Activated naive CD8-positive, alpha-beta T cell (primary cell): ENCODE measurements around the gene LDB2.

Experiments used
- H3K27ac Mint-ChIP-seq: one replicate; pipeline ENCODE4 v1.8.0; 2021; ENCODE audit warnings: mixed read lengths
- H3K27me3 Mint-ChIP-seq: one replicate; pipeline ENCODE4 v1.8.0; 2021; ENCODE audit warnings: mixed read lengths
- H3K36me3 Mint-ChIP-seq: one replicate; pipeline ENCODE4 v1.8.0; 2021; ENCODE audit warnings: mixed read lengths
- H3K4me1 Mint-ChIP-seq: one replicate; pipeline ENCODE4 v1.8.0; 2021; ENCODE audit warnings: low read depth, mixed read lengths
- H3K4me3 Mint-ChIP-seq: one replicate; pipeline ENCODE4 v1.8.0; 2021; ENCODE audit warnings: mild to moderate bottlenecking, mixed read lengths
- H3K9me3 Mint-ChIP-seq: one replicate; pipeline ENCODE4 v1.8.0; 2021; ENCODE audit warnings: low read depth, mixed read lengths

The LDB2 gene

DNA sequence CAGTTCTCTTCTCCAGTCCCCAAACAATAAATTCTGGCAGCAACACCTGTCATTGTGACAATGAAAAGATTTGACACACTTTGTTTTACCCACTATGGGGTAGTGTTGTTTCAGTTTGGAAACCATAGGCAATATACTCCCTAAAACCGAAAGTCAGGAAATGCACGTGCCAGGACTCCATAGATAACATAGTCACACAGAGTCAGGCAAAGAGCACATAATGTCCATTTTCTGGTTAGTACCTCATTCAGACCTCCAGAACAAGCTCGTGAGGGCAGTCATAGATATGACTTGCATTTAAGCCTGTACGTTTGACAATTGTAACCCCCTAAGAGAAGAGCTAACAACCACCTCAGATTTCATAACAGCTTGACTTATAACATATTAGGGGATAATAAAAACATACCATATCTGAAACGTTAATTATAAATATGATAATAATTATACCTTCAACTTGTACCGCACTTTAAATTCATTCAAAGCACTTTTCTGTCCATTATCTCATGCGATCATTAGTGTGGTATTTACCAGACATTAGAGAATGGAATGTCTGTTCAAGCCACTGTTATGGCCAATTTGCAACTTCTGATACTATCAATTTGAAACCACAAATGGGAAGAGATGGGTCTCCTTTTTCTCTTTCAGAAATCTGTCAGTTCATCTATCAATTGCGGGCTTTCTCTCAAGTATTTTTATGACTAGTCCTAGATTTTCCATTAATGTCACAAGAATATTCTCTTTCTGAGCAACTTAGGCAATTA is 147.4 kb downstream of the LDB2 start:
- Mint-ChIP-seq H3K27me3 (no peaks in the 10 kb centered on the region), H3K4me1 (no peaks in the 10 kb centered on the region), H3K4me3 (no peak overlapping the region), H3K27ac (no peak overlapping the region), H3K36me3 (no peaks in the 10 kb centered on the region), H3K9me3 (no peaks in the 10 kb centered on the region)

DNA sequence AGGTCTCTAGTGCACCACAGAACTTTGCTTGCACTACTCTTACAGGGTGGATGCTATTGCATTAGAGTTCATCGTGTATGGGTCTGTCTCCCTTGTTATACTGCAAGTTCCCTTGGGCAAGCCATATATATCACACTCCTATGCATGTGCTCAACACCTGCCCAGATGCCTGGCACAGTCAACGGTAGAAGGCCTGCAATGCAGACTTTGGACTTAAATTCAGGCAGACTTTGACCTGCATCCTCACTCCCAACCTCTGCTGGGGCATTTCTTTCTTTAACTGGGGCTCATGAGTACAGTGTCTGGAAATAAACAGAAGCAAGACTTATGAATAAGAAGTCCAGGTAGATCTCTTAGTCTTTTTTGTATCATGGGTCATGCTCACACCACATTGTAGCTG is 148.2 kb downstream of the LDB2 start:
- H3K9me3 Mint-ChIP-seq, result no peaks in the 10 kb centered on the region

DNA sequence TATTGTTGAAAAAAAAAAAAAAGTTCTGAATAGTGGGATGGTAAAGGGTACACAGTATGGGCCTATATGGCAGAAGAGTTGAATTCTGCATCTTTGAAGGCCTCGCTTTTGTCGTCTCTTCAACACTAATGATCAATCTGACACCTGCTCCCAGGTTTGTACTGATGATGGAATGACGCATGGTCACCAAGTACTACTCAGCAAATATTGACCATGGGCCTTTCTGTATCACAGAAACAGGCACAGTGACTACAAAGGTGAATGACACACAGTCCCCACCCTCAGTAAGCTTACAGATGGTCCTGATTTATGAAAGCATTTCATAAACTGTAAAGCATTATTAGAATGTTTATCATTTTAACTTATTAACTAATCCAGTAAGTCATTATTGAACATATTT is 152.6 kb downstream of the LDB2 start:
- H3K4me3 Mint-ChIP-seq, result no peak overlapping the region
- H3K4me1 Mint-ChIP-seq, result no peaks in the 10 kb centered on the region

More for the DNA sequence above, 148.2 kb downstream of the LDB2 start:
- no peaks in the 10 kb centered on the region for H3K27me3 Mint-ChIP-seq
- no peak overlapping the region for H3K4me3 Mint-ChIP-seq
- H3K36me3 Mint-ChIP-seq, result no peaks in the 10 kb centered on the region
- H3K27ac Mint-ChIP-seq, result no peak overlapping the region
- H3K4me1 Mint-ChIP-seq, result no peaks in the 10 kb centered on the region

DNA sequence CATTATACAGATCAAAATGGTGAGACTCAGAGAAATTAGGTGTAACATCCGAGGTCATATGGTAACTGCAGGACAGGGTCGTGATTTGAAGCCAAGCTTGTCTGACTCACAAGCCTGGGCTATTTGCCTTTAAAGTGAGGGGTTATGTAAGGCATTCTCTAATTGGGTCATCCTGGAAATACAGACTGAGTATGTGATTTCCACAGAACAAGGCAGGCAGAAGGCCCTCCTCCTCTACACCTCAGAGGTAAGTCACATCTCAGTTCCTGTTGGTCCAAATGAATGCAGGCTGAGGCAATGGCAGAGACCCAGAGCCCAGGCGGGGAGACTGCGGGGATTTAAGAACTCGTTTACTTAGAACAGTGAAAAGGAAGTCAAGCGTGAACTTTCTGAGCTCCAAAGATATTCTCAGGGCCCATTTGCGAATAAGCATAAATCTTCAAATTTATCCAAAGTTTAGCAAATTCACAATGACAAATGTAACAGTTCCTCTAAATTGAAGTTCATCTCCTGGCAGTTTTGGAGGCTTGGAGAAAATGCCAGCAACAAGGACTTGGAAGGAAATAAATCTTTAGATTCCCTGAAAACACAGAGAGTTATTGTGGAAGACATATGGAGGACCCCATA is 153.3 kb downstream of the LDB2 start:
- Mint-ChIP-seq H3K9me3 (no peaks in the 10 kb centered on the region), H3K27me3 (no peaks in the 10 kb centered on the region), H3K27ac (no peak overlapping the region), H3K4me1 (no peaks in the 10 kb centered on the region), H3K36me3 (no peaks in the 10 kb centered on the region), H3K4me3 (no peak overlapping the region)

More for the DNA sequence above, 152.6 kb downstream of the LDB2 start:
- Mint-ChIP-seq H3K27me3 (no peaks in the 10 kb centered on the region), H3K27ac (no peak overlapping the region), H3K36me3 (no peaks in the 10 kb centered on the region), H3K9me3 (no peaks in the 10 kb centered on the region)

DNA sequence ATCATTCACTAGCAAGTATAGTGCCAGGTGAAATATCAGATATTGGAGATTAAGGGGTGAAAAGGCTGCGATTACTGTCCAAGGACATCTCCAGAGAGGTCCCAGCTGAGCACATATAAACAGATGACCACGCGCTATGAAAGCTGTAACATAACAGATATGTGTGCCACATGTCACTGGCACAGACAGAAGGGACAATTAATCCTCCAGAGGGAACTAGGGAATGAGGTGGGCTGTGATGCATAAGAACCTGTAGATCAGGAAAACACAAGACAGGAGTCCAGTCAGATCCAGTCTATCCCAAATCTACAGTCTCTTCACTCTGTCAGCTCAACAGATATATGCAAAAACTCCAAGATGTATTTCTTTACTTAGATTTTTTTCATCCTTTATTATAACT is 157.2 kb downstream of the LDB2 start:
- Mint-ChIP-seq H3K4me3 (no peak overlapping the region), H3K9me3 (peaks cover 3% of the 10 kb centered on the region), H3K27me3 (no peaks in the 10 kb centered on the region), H3K27ac (no peak overlapping the region), H3K4me1 (no peaks in the 10 kb centered on the region), H3K36me3 (no peaks in the 10 kb centered on the region)

DNA sequence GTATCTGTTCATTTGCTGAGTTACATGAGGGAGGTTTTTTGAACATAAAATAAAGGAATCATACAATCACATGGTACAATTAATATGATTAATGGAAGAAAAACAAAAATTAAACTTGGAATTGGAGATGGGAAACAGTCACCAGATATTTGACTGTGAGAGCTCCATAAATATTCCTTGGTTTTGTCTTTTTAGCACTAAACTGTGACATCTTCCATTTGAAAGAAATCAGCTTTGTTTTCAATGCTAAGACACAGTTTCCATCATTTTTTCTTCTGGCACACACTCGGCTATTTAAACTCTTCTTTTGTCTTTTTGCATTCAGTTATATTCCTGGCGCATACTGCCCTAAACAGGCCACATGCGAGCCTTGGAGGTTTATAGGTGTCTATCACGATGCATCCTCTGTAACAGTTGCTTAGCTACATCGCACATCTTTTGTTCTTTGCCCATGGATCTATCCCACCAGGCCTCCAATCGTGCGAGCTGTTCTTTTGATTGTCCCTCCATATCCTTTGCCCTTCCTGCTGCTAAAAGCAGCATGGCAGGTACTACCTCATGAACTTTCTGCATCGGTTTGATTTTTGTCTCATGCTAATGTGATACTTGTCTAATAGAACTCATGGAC is 158.3 kb downstream of the LDB2 start:
- Mint-ChIP-seq H3K9me3 (peaks cover 3% of the 10 kb centered on the region), H3K27me3 (no peaks in the 10 kb centered on the region)

DNA sequence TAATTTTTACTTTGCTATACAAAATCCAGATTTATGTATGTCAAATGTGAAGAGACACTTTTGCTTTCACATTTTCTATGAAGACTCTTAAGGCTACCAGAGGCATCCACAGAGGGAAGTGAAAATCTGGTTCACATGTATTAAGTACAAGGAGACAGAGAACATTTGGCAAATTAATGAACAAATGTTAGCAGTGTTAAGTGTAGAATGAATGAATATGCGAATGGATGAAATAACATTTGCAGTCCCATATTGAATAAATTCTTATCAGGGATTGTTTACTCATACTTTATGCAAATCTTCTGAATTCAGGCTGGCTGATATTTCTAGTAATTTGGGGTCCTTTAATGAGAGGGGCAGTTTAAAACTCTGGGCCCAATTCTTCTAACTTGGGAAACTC is 159.9 kb downstream of the LDB2 start:
- Mint-ChIP-seq H3K9me3 (peaks cover 3% of the 10 kb centered on the region), H3K4me1 (no peaks in the 10 kb centered on the region), H3K27me3 (no peaks in the 10 kb centered on the region), H3K4me3 (no peak overlapping the region), H3K27ac (no peak overlapping the region), H3K36me3 (no peaks in the 10 kb centered on the region)

More for the DNA sequence above, 158.3 kb downstream of the LDB2 start:
- H3K4me3 Mint-ChIP-seq, result no peak overlapping the region
- no peaks in the 10 kb centered on the region for H3K36me3 Mint-ChIP-seq
- H3K4me1 Mint-ChIP-seq, result no peaks in the 10 kb centered on the region
- no peak overlapping the region for H3K27ac Mint-ChIP-seq

DNA sequence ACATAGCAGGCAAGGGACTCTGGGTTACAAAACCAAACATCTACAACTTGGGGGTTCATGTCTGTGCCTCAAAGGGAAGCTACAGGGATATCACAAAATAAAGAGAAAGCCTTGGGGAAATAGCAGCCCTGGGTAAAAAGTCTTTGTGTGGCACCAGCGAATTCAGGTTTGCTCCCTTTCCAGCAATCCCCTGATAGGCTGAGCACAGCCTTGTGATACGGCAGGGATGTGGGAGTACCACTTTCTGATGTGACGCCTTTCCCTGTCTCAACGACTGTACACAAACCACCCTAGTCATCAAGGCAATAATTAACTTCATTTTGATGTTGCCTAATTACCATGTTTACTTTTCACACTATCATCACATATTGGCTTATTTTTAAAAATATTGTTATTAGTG is 164.9 kb downstream of the LDB2 start:
- H3K36me3 Mint-ChIP-seq, result no peaks in the 10 kb centered on the region
- H3K4me3 Mint-ChIP-seq, result no peak overlapping the region
- peaks cover 4% of the 10 kb centered on the region for H3K27me3 Mint-ChIP-seq
- peaks cover 7% of the 10 kb centered on the region for H3K9me3 Mint-ChIP-seq
- H3K27ac Mint-ChIP-seq, result no peak overlapping the region
- H3K4me1 Mint-ChIP-seq, result no peaks in the 10 kb centered on the region

DNA sequence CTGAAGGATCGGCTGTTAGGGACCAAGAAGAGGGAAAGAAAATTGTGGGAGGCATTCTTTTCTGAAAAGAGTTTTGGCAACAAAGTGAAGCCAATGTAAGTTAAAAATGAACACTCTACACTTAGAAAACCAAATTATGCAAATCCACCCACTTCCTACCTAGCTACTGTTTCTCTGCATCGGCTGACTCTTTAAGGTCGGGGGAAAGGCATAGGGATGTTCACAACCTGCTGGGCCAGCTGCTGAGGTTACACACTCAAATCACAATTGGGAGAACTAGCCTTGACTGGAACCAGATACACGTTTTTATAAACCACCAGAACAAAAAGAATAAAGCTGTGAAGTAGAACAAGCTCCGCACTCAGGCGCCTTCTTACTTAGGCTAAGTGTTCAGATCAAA is 165.7 kb downstream of the LDB2 start:
- Mint-ChIP-seq H3K36me3 (no peaks in the 10 kb centered on the region), H3K4me1 (no peaks in the 10 kb centered on the region), H3K27me3 (peaks cover 4% of the 10 kb centered on the region), H3K4me3 (no peak overlapping the region), H3K9me3 (peaks cover 5% of the 10 kb centered on the region), H3K27ac (no peak overlapping the region)

DNA sequence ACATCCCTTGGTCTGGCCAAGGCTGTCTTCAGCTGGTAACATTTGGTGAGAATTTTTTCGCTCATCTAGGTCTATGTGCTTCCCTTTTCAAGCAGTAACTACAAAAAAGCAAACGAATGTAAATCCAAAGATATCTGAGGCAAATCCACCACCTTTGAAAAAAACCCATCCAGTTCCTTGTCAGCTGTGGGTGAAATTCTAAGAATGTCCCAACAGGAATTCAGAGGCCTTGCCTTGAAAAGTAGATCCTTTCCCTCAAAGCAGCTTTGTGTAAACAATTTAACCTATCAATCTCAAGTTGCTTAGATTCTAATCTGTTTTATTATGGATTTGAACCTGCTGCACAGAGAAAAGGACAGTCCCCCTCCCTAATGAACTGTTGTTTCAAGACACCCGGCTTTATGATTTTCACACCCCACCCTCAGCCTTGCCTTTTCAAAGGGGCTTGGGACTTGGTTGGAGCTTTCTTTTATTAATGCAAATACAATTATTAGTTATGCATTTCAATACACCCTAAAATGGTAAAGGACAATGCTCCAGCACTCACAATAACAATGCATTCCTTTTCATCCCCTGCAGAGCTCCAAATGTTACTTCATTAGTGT is 166.6 kb downstream of the LDB2 start:
- Mint-ChIP-seq H3K36me3 (no peaks in the 10 kb centered on the region), H3K27ac (no peak overlapping the region), H3K4me3 (no peak overlapping the region), H3K9me3 (peaks cover 5% of the 10 kb centered on the region), H3K4me1 (no peaks in the 10 kb centered on the region), H3K27me3 (peaks cover 4% of the 10 kb centered on the region)

DNA sequence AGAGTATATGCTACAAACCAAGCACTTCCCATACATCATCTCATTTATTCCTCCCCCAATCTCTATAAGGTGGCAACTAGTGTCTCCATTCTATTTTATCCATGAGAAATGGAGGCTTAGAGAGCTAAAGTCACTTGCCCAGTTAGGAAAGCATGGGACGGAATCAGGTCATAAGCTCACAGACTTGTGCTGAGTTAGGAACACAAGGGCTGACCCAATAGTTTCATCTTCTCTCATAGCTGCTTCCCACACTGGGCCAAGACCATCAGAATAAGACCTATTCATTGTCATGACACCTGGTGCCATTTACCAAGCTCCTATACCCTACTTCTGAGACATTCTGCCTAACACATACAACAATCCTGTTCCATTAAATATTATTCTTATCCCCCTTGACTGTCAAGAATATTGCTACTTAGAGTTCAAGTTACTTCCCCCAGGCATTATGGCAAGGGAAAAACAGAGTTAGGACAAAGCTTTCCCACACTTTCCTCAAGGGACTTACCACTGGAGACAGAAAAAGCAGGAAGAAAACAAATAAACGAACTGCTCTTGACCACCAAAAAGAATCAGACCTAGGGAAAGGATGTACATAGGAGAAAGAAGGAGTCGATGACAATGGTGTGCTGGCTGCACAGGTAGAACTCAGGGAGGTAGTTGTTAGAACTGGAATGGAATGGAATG is 167.8 kb downstream of the LDB2 start:
- H3K27me3 Mint-ChIP-seq, result peaks cover 4% of the 10 kb centered on the region
- no peak overlapping the region for H3K27ac Mint-ChIP-seq
- no peaks in the 10 kb centered on the region for H3K4me1 Mint-ChIP-seq
- no peak overlapping the region for H3K4me3 Mint-ChIP-seq
- no peaks in the 10 kb centered on the region for H3K36me3 Mint-ChIP-seq
- H3K9me3 Mint-ChIP-seq, result peaks cover 5% of the 10 kb centered on the region

DNA sequence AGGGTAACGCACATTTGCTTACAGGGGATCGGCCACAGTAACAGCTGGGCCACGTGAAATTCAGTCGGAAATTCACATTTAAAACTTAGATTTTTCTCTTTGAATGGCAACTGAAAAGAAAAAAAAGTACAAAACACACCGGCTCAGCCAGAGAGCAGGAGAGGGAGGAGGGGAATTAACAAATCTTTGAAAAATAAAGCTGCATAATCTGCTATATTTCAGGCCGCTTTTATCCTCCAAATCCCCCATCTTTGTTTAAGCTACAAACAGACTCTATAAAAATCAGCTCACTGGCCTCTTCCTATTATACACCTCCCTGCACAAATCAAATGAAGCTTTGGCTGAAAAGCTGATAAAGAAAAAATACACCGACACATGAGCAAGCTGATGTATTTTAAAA is 169.1 kb downstream of the LDB2 start:
- peaks cover 6% of the 10 kb centered on the region for H3K9me3 Mint-ChIP-seq
- no peak overlapping the region for H3K27ac Mint-ChIP-seq
- H3K36me3 Mint-ChIP-seq, result no peaks in the 10 kb centered on the region
- H3K4me3 Mint-ChIP-seq, result no peak overlapping the region
- no peaks in the 10 kb centered on the region for H3K4me1 Mint-ChIP-seq
- H3K27me3 Mint-ChIP-seq, result peaks cover 6% of the 10 kb centered on the region

DNA sequence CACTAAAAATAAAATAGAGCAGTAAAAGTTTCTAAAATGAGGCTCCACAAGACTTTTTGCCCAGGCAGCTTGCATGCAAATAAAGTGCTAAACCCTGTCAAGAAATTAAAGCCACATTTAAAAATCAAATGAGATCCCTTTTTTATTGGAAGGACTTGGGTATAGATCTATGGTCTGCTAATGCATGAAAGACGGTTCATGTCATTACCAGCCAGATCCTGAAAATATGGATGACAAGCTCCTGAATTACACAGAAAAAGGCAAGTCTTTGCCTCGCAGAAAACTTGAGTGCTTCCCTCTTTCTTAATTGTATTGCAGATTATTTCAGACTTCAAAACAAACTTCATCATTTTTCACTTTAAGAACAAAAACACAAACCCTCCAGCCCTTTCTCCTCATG is 169.6 kb downstream of the LDB2 start:
- no peak overlapping the region for H3K4me3 Mint-ChIP-seq
- H3K27ac Mint-ChIP-seq, result no peak overlapping the region
- H3K27me3 Mint-ChIP-seq, result peaks cover 7% of the 10 kb centered on the region
- H3K4me1 Mint-ChIP-seq, result no peaks in the 10 kb centered on the region
- H3K9me3 Mint-ChIP-seq, result peaks cover 11% of the 10 kb centered on the region
- no peaks in the 10 kb centered on the region for H3K36me3 Mint-ChIP-seq

DNA sequence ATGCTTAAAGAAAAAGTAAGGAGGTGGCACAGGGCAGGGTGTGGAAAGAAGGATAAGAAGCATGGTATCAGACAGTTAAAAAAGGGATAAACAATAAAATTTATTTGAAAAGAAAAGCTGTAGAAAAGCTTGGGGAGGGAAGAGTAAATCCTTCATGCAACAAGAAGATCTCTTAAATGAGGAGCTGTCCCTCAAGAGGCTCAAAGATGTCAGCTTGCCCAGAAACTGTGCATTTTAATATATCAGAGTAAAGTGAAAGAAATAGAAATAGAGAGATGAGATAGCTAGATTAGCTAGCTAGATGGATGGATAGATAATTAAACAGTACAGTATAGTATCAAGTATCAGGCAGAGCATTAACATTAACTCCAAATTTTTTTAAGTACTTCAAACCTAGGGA is 170.3 kb downstream of the LDB2 start:
- Mint-ChIP-seq H3K9me3 (peaks cover 15% of the 10 kb centered on the region), H3K27ac (no peak overlapping the region), H3K4me1 (no peaks in the 10 kb centered on the region), H3K36me3 (no peaks in the 10 kb centered on the region), H3K4me3 (no peak overlapping the region), H3K27me3 (peaks cover 11% of the 10 kb centered on the region)

DNA sequence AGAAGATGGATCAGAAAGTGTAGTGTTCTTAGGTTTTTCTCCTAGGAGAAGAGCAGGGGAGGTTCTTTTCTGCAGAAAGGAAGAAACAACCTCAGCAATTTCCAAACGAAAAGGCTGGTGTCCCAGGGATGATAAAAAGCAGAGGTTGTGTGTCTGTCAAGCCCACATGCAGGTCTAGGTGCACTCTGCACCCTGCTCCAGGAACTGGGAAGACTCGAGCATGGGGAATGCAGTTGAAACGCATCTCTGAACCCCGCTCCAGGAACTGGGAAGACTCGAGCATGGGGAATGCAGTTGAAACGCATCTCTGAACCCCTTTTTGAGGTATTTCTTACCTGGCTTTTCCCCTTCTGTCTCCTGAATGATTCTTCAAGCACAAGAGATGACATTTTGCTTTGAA is 171.2 kb downstream of the LDB2 start:
- no peaks in the 10 kb centered on the region for H3K36me3 Mint-ChIP-seq

More for the DNA sequence above, 171.2 kb downstream of the LDB2 start:
- no peak overlapping the region for H3K4me3 Mint-ChIP-seq
- H3K4me1 Mint-ChIP-seq, result no peaks in the 10 kb centered on the region
- H3K27ac Mint-ChIP-seq, result no peak overlapping the region
- peaks cover 11% of the 10 kb centered on the region for H3K27me3 Mint-ChIP-seq
- H3K9me3 Mint-ChIP-seq, result peaks cover 15% of the 10 kb centered on the region
